SK-N-SH treated with all-trans-retinoic acid at 6 μM for 48 hours (cell line): ENCODE results near the gene IMMP2L.

Source experiments
- ARNTL ChIP-seq: fragments of 450-650 bp; formaldehyde crosslinking; IDR thresholded peaks from 2 replicates; pipeline ENCODE4 v1.5.0; 2020; ENCODE audit warnings: low read depth, mild to moderate bottlenecking, moderate library complexity, borderline replicate concordance
- CSDC2 ChIP-seq: fragments of 250-450 bp; sonication (Bioruptor Pico); IDR thresholded peaks from 2 replicates; pipeline ENCODE4 v1.5.0; 2020; ENCODE audit warnings: mild to moderate bottlenecking, moderate library complexity
- OSR1 ChIP-seq: fragments of 250-450 bp; sonication (Bioruptor Pico); IDR thresholded peaks from 2 replicates; pipeline ENCODE4 v1.8.0; 2022; ENCODE audit warnings: moderate library complexity, mild to moderate bottlenecking, inconsistent platforms
- ZC3H10 ChIP-seq: fragments of 250-450 bp; sonication (Bioruptor Pico); IDR thresholded peaks from 2 replicates; pipeline ENCODE4 v1.5.1; 2021; ENCODE audit warnings: mild to moderate bottlenecking, moderate library complexity
- ZFP30 ChIP-seq: fragments of 450-650 bp; formaldehyde crosslinking; IDR thresholded peaks from 2 replicates; pipeline ENCODE4 v1.5.0; 2022; ENCODE audit warnings: mild to moderate bottlenecking, moderate library complexity
- ZNF70 ChIP-seq: fragments of 450-650 bp; formaldehyde crosslinking; IDR thresholded peaks from 2 replicates; pipeline ENCODE4 v1.5.0; 2020; ENCODE audit warnings: mild to moderate bottlenecking, moderate library complexity
- ZNF8 ChIP-seq: fragments of 450-650 bp; formaldehyde crosslinking; IDR thresholded peaks from 2 replicates; pipeline ENCODE4 v1.5.0; 2020; ENCODE audit warnings: mild to moderate bottlenecking, moderate library complexity
- TF ChIP-seq, protein P1 (sequence below): fragments of 250-450 bp; sonication (Bioruptor Pico); IDR thresholded peaks from 2 replicates; pipeline ENCODE4 v1.8.0; 2020; ENCODE audit warnings: mild to moderate bottlenecking, moderate library complexity, borderline replicate concordance

DNA sequence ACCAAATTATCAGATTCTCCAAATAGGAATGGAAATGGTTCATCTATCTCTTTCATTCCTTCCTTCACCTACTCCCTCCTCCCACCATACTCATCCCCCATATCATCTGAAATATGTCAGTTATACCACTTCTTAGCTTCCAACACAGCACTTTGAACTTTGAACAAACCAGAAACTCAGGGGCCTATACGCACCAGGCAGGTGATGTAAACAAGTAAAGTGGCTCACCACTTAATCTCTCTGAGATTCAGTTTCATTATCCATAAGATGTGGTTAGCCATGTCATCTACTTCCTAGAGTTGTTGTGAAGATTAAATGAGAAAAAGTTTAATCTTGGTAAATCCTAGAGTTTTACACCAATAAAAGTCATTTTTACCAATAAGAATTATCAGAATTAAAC lies 537.3 kb downstream of the IMMP2L start:
- TF ChIP-seq, protein P1, sequence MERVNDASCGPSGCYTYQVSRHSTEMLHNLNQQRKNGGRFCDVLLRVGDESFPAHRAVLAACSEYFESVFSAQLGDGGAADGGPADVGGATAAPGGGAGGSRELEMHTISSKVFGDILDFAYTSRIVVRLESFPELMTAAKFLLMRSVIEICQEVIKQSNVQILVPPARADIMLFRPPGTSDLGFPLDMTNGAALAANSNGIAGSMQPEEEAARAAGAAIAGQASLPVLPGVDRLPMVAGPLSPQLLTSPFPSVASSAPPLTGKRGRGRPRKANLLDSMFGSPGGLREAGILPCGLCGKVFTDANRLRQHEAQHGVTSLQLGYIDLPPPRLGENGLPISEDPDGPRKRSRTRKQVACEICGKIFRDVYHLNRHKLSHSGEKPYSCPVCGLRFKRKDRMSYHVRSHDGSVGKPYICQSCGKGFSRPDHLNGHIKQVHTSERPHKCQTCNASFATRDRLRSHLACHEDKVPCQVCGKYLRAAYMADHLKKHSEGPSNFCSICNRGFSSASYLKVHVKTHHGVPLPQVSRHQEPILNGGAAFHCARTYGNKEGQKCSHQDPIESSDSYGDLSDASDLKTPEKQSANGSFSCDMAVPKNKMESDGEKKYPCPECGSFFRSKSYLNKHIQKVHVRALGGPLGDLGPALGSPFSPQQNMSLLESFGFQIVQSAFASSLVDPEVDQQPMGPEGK (CRISPR knock-in tag), result no peak
- no peak for TF ChIP-seq ZFP30 (CRISPR knock-in tag)
- no peak for TF ChIP-seq ARNTL (CRISPR knock-in tag)
- no peak for TF ChIP-seq ZNF8 (CRISPR knock-in tag)
- TF ChIP-seq CSDC2 (CRISPR knock-in tag), result no peak
- TF ChIP-seq ZC3H10, result no peak
- no peak for TF ChIP-seq ZNF70 (CRISPR knock-in tag)
- no peak for TF ChIP-seq OSR1 (CRISPR knock-in tag)
